ENCODE measurements around the gene SSPN.
A peak's percentile ranks its signal among the peaks of the same experiment; 100 is the strongest.

SSPN gene

GRCh38 chr12:26195250-26195640, at the start of gene SSPN:
SSPN (plus strand) TSS chr12:26195573; CDS start chr12:26195673, 100 bp downstream.
- Histone ChIP-seq H3K9me3 (ENCODE audit: control insufficient read depth, insufficient read depth, low read length) (no peaks in the 10 kb centered on the region), H3K4me1 (ENCODE audit: insufficient read depth, low read length) (peaks cover 3% of the 10 kb centered on the region; the same call in 1 of the 2 replicates), H3K9ac (ENCODE audit: low read depth, low read length) (peak within 1 kb of the TSS; percentile 87), H3K36me3 (ENCODE audit: insufficient read depth, low read length) (no peaks in the 10 kb centered on the region)

GRCh38 chr12:26148291-26148690, 47.1 kb upstream of the SSPN start:
- Histone ChIP-seq H3K9ac (ENCODE audit: low read depth, low read length) (no peak overlapping the region), H3K36me3 (ENCODE audit: insufficient read depth, low read length) (no peaks in the 10 kb centered on the region), H3K9me3 (ENCODE audit: control insufficient read depth, insufficient read depth, low read length) (no peaks in the 10 kb centered on the region), H3K4me1 (ENCODE audit: insufficient read depth, low read length) (no peaks in the 10 kb centered on the region)

GRCh38 chr12:26149968-26150500, 45.3 kb upstream of the SSPN start:
- Histone ChIP-seq H3K9me3 (ENCODE audit: control insufficient read depth, insufficient read depth, low read length) (no peaks in the 10 kb centered on the region), H3K4me1 (ENCODE audit: insufficient read depth, low read length) (0 out of 2 replicates have a peak, but pooled peaks cover 3% of the 10 kb centered on the region), H3K36me3 (ENCODE audit: insufficient read depth, low read length) (no peaks in the 10 kb centered on the region), H3K9ac (ENCODE audit: low read depth, low read length) (no peak overlapping the region)

- Histone ChIP-seq H3K9ac (ENCODE audit: low read depth, low read length) (no peak overlapping the region), H3K36me3 (ENCODE audit: insufficient read depth, low read length) (no peaks in the 10 kb centered on the region), H3K4me1 (ENCODE audit: insufficient read depth, low read length) (0 out of 2 replicates have a peak, but pooled peaks cover 3% of the 10 kb centered on the region), H3K9me3 (ENCODE audit: control insufficient read depth, insufficient read depth, low read length) (no peaks in the 10 kb centered on the region)
Observed at GRCh38 chr12:26150736-26151450, 44.5 kb upstream of the SSPN start.

GRCh38 chr12:26152507-26153102, 42.8 kb upstream of the SSPN start:
- H3K36me3 ChIP-seq (ENCODE audit: insufficient read depth, low read length): no peaks in the 10 kb centered on the region
- no peak overlapping the region for H3K9ac ChIP-seq (ENCODE audit: low read depth, low read length)
- H3K9me3 ChIP-seq (ENCODE audit: control insufficient read depth, insufficient read depth, low read length): no peaks in the 10 kb centered on the region
- 0 out of 2 replicates have a peak, but pooled peaks cover 3% of the 10 kb centered on the region for H3K4me1 ChIP-seq (ENCODE audit: insufficient read depth, low read length)

- Histone ChIP-seq H3K9me3 (ENCODE audit: control insufficient read depth, insufficient read depth, low read length) (no peaks in the 10 kb centered on the region), H3K36me3 (ENCODE audit: insufficient read depth, low read length) (no peaks in the 10 kb centered on the region), H3K4me1 (ENCODE audit: insufficient read depth, low read length) (0 out of 2 replicates have a peak, but pooled peaks cover 3% of the 10 kb centered on the region), H3K9ac (ENCODE audit: low read depth, low read length) (no peak overlapping the region)
Observed at GRCh38 chr12:26153421-26154154, 41.8 kb upstream of the SSPN start.

GRCh38 chr12:26156201-26156871, 39.0 kb upstream of the SSPN start:
- H3K9ac ChIP-seq (ENCODE audit: low read depth, low read length): no peak overlapping the region
- no peaks in the 10 kb centered on the region for H3K9me3 ChIP-seq (ENCODE audit: control insufficient read depth, insufficient read depth, low read length)
- H3K36me3 ChIP-seq (ENCODE audit: insufficient read depth, low read length): no peaks in the 10 kb centered on the region
- H3K4me1 ChIP-seq (ENCODE audit: insufficient read depth, low read length): 0 out of 2 replicates have a peak, but pooled peaks cover 3% of the 10 kb centered on the region

GRCh38 chr12:26157001-26157400, 38.4 kb upstream of the SSPN start:
- 0 out of 2 replicates have a peak, but pooled peaks cover 3% of the 10 kb centered on the region for H3K4me1 ChIP-seq (ENCODE audit: insufficient read depth, low read length)
- no peak overlapping the region for H3K9ac ChIP-seq (ENCODE audit: low read depth, low read length)
- H3K36me3 ChIP-seq (ENCODE audit: insufficient read depth, low read length): no peaks in the 10 kb centered on the region
- H3K9me3 ChIP-seq (ENCODE audit: control insufficient read depth, insufficient read depth, low read length): no peaks in the 10 kb centered on the region

GRCh38 chr12:26158078-26158764, 37.2 kb upstream of the SSPN start:
- H3K36me3 ChIP-seq (ENCODE audit: insufficient read depth, low read length): no peaks in the 10 kb centered on the region
- H3K4me1 ChIP-seq (ENCODE audit: insufficient read depth, low read length): 0 out of 2 replicates have a peak, but pooled peaks cover 3% of the 10 kb centered on the region
- H3K9me3 ChIP-seq (ENCODE audit: control insufficient read depth, insufficient read depth, low read length): no peaks in the 10 kb centered on the region
- no peak overlapping the region for H3K9ac ChIP-seq (ENCODE audit: low read depth, low read length)

GRCh38 chr12:26162174-26162573, 33.2 kb upstream of the SSPN start:
- Histone ChIP-seq H3K9me3 (ENCODE audit: control insufficient read depth, insufficient read depth, low read length) (no peaks in the 10 kb centered on the region), H3K4me1 (ENCODE audit: insufficient read depth, low read length) (no peaks in the 10 kb centered on the region), H3K36me3 (ENCODE audit: insufficient read depth, low read length) (no peaks in the 10 kb centered on the region)

GRCh38 chr12:26162905-26163304, 32.5 kb upstream of the SSPN start:
- Histone ChIP-seq H3K9me3 (ENCODE audit: control insufficient read depth, insufficient read depth, low read length) (no peaks in the 10 kb centered on the region), H3K4me1 (ENCODE audit: insufficient read depth, low read length) (no peaks in the 10 kb centered on the region), H3K36me3 (ENCODE audit: insufficient read depth, low read length) (no peaks in the 10 kb centered on the region), H3K9ac (ENCODE audit: low read depth, low read length) (no peak overlapping the region)

More at GRCh38 chr12:26162174-26162573, 33.2 kb upstream of the SSPN start:
- no peak overlapping the region for H3K9ac ChIP-seq (ENCODE audit: low read depth, low read length)

GRCh38 chr12:26164118-26164517, 31.3 kb upstream of the SSPN start:
- Histone ChIP-seq H3K36me3 (ENCODE audit: insufficient read depth, low read length) (no peaks in the 10 kb centered on the region), H3K4me1 (ENCODE audit: insufficient read depth, low read length) (no peaks in the 10 kb centered on the region), H3K9ac (ENCODE audit: low read depth, low read length) (no peak overlapping the region), H3K9me3 (ENCODE audit: control insufficient read depth, insufficient read depth, low read length) (no peaks in the 10 kb centered on the region)

- H3K36me3 ChIP-seq (ENCODE audit: insufficient read depth, low read length): no peaks in the 10 kb centered on the region
- no peaks in the 10 kb centered on the region for H3K9me3 ChIP-seq (ENCODE audit: control insufficient read depth, insufficient read depth, low read length)
- H3K9ac ChIP-seq (ENCODE audit: low read depth, low read length): no peak overlapping the region
- H3K4me1 ChIP-seq (ENCODE audit: insufficient read depth, low read length): no peaks in the 10 kb centered on the region
Observed at GRCh38 chr12:26172013-26172412, 23.4 kb upstream of the SSPN start.

All from ES-I3 (cell line).